ENCODE data around the gene GSG1. TPM values are rescaled to one million over a fixed set of nuclear protein-coding genes. Genes with fewer than 3 reads are reported as not detected.

The GSG1 gene
- total and polyA plus RNA-seq, 2 of the 8 experiments (the other 6 are each of a cell fraction or from before 2014, with no cell fraction given), result 0.89 to 1.4 TPM

DNA sequence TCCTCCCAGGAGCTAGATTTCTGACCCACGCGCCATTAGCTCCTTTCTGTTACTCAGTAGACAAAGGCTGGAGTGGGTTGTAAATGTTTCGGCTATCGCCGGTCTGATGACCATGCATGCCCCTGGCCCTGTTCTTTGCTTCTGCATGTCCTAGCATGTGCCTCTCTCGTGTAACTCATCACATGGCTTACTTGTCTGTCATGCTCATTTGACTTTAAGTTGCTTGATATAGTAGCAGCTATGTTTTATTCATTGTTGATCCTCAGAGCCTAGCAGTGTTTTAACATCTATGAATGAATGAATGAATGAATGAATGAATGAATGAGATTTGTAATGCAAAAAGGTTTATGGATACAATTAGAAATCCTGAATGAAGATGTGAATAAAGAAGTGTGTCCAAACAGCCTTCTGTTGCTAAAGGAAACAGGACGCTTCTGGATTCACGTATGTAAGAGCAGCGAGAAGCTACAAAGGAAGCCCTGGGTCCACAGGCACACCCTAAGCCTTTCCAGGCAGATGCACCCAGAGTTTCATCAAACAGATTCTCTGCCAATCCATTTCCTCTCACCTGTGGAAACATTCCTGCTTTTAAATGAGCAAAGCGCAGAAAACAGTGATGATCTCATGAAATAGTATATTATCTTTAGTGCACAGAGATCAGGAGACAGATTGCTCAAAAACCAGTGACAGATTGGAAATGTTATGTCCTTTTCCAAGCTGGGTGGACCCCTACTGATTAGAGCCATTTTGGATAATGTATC, 3.4 kb downstream of the GSG1 start:
- Histone ChIP-seq H2BK15ac (ENCODE audit: low read length) (peak overlapping the region; percentile 83; the same call in 1 of the 2 replicates), H3K36me3 (ENCODE audit: control insufficient read depth in 2 of 4, insufficient read depth in 4 of 4, low read length in 3 of 4) (no peaks in the 10 kb centered on the region), H2BK20ac (ENCODE audit: low read length) (peak overlapping the region; percentile 13; the same call in 1 of the 2 replicates), H3K23me2 (ENCODE audit: low read depth, low read length) (peaks cover 9% of the 10 kb centered on the region; the same call in 1 of the 2 replicates), H2AK5ac (ENCODE audit: low read depth, low read length) (no peak overlapping the region), H3K27me3 (replicated peaks in 1 of 4; ENCODE audit: control insufficient read depth in 3 of 4, extremely low read depth in 1 of 4, insufficient read depth in 3 of 4, low read length in 3 of 4) (no peaks in the 10 kb centered on the region), H4K8ac (ENCODE audit: extremely low read depth, insufficient read depth, low read length) (no peak overlapping the region), H3K79me2 (ENCODE audit: control insufficient read depth in 1 of 2, insufficient read depth in 2 of 2, low read length in 2 of 2) (no peaks in the 10 kb centered on the region), H3K9me3 (ENCODE audit: insufficient read depth in 2 of 2, low read depth in 1 of 2, low read length in 1 of 2) (no peaks in the 10 kb centered on the region), H4K91ac (replicated peaks; ENCODE audit: insufficient read length, low read length) (no peak overlapping the region), H3K27ac (ENCODE audit: low read depth, low read length) (no peak overlapping the region), H3K4ac (replicated peaks; ENCODE audit: insufficient read length, low read depth, low read length) (no peak overlapping the region), H3K56ac (replicated peaks; ENCODE audit: insufficient read length, low read depth, low read length) (no peak overlapping the region), H3K23ac (ENCODE audit: insufficient read length) (no peak overlapping the region), H2BK5ac (ENCODE audit: low read depth, low read length) (0 out of 2 replicates have a peak overlapping the region, but pooled peaks have one; percentile 22), H4K5ac (ENCODE audit: insufficient read length, low read depth, low read length) (no peak overlapping the region), H3K14ac (ENCODE audit: insufficient read length) (no peak overlapping the region), H3K18ac (ENCODE audit: extremely low read depth, low read length) (peak overlapping the region; percentile 34; the same call in 1 of the 2 replicates), H3K4me2 (ENCODE audit: insufficient read depth in 1 of 2, low read depth in 2 of 2, low read length in 2 of 2) (peak overlapping the region; percentile 77 to 90; a peak in 3 of 4 replicates), H3K79me1 (ENCODE audit: low read depth, low read length) (no peaks in the 10 kb centered on the region), H2BK12ac (ENCODE audit: low read depth, low read length) (peak overlapping the region; percentile 42), H3K9ac (replicated peaks in 1 of 4; ENCODE audit: extremely low read depth in 1 of 4, low read depth in 3 of 4, low read length in 3 of 4) (peak overlapping the region in 1 of 4 experiments; percentile 63; a peak in 2 of 7 replicates), H2AFZ (ENCODE audit: low read length) (peak overlapping the region; percentile 91; the same call in 1 of the 2 replicates), H3K4me1 (replicated peaks in 1 of 4; ENCODE audit: control insufficient read depth in 3 of 4, insufficient read depth in 4 of 4, low read length in 3 of 4) (peaks cover 5 to 21% (median 14%) of the 10 kb centered on the region in 4 experiments; a peak in 6 of 7 replicates), H3K4me3 (ENCODE audit: extremely low read depth in 1 of 4, insufficient read depth in 2 of 4, low read depth in 3 of 4, low read length in 4 of 4) (peak overlapping the region in 1 of 4 experiments; percentile 72; a peak in 3 of 8 replicates), H4K20me1 (replicated peaks in 1 of 2; ENCODE audit: control insufficient read depth in 1 of 2, insufficient read depth in 2 of 2, low read length in 2 of 2) (no peaks in the 10 kb centered on the region), H2BK120ac (replicated peaks; ENCODE audit: low read depth, low read length) (peak overlapping the region; percentile 33)
- ChIA-PET POLR2A (ENCODE audit: partially characterized antibody) (interaction anchor here (6.0 kb wide), 1 partner anchor 11 kb away, joined by 44 read pairs; no protein-coding TSS in a partner anchor), CTCF (ENCODE audit: partially characterized antibody) (interaction anchor here (0.6 to 6.0 kb wide), 18 partner anchors 12 to 510 kb away, joined by 3 to 69 read pairs (median 6); no protein-coding TSS in a partner anchor)
- FAIRE-seq, result no peak
- no peak for DNase-seq (ENCODE audit: low read depth in 1 of 2, low spot score in 2 of 2)
- 91% methylated on average over 10 of the region's 10 CpGs; no CpG with 5 or more reads in 1 of the 2 experiments for WGBS, 2 experiments (ENCODE audit: extremely low coverage in 1 of 2, insufficient coverage in 1 of 2, insufficient read length in 1 of 2, insufficient replicate concordance in 2 of 2, low coverage in 1 of 2, low lambda C conversion rate in 2 of 2, missing lambda C conversion rate in 1 of 2)
- TF ChIP-seq POLR2AphosphoS5 (IDR thresholded peaks at IDR 0.05; ENCODE audit: low read depth, low read length) (no peak), TAF1 (IDR thresholded peaks at IDR 0.05; ENCODE audit: low read depth, low read length) (no peak), KDM5A (IDR thresholded peaks at IDR 0.05; ENCODE audit: low read length) (no peak), GTF2F1 (IDR thresholded peaks at IDR 0.05; ENCODE audit: borderline replicate concordance, low read depth, low read length) (no peak)
- TF ChIP-seq, protein P1, sequence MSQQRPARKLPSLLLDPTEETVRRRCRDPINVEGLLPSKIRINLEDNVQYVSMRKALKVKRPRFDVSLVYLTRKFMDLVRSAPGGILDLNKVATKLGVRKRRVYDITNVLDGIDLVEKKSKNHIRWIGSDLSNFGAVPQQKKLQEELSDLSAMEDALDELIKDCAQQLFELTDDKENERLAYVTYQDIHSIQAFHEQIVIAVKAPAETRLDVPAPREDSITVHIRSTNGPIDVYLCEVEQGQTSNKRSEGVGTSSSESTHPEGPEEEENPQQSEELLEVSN (IDR thresholded peaks at IDR 0.05), result no peak

Measured in H1 (cell line).